SK-N-SH (cell line): ENCODE data around the gene RGS9BP. TPM values are rescaled to one million over a fixed set of nuclear protein-coding genes. Genes with fewer than 3 reads are reported as not detected.
A peak's percentile ranks its signal among the peaks of the same experiment; 100 is the strongest.
"Not testable (repeated sequence)": the region's sequence is repeated elsewhere in the genome, so short reads cannot be mapped to it uniquely, and the experiment has no call there.

Experiments
- CTCF ChIA-PET: fragments of 300-600, 350-600 bp; formaldehyde crosslinking; extraction: SDS; loops from one replicate; lab custom pipeline; 2021; lab: Yijun Ruan, JAX
- POLR2A ChIA-PET: fragments of 350-600 bp; sonication (Branson Sonifier 250); formaldehyde crosslinking; extraction: SDS; loops from one replicate; lab custom pipeline; 2020; ENCODE audit warnings: antibody characterized with exemption, inconsistent platforms; lab: Yijun Ruan, JAX
- DNase-seq: peaks from one replicate; pipeline ENCODE4 v3.0.0; 2012
- H2AFZ ChIP-seq: fragments of 200-600 bp; sonication (generic); 2 replicates; pipeline ENCODE4 v1.8.1; 2016; ENCODE audit warnings: antibody characterized with exemption, mild to moderate bottlenecking, low read depth
- H3F3A ChIP-seq: fragments of 200-600 bp; sonication (generic); replicated peaks from 2 replicates; pipeline ENCODE3; 2016; ENCODE audit warnings: antibody characterized with exemption, mild to moderate bottlenecking; ENCODE audit not compliant: insufficient read depth
- H3K27ac ChIP-seq, 2 experiments: fragments of 200-500 bp in 1 of 2; fragments of 200-600 bp in 1 of 2; sonication (Bioruptor generic) in 1 of 2; sonication (generic), shearing (Covaris generic) in 1 of 2; 2 replicates each; pipeline versions ENCODE4 v1.5.1 to v1.6.1; 2014 to 2016; ENCODE audit warnings: low read depth in 2 of 2, inconsistent platforms in 1 of 2, low read length in 1 of 2, mild to moderate bottlenecking in 1 of 2, mixed read lengths in 1 of 2
- H3K27me3 ChIP-seq: fragments of 200-600 bp; sonication (generic), shearing (Covaris generic); 2 replicates; pipeline ENCODE4 v1.6.1; 2016; ENCODE audit warnings: mixed run types; ENCODE audit not compliant: insufficient read depth
- H3K36me3 ChIP-seq, 2 experiments: fragments of 200-500 bp in 1 of 2; fragments of 200-600 bp in 1 of 2; sonication (Bioruptor generic) in 1 of 2; sonication (generic) in 1 of 2; replicated peaks in 1 of 2; 2 replicates each; pipeline versions ENCODE3 to v1.5.1; 2014 to 2016; ENCODE audit warnings: low read length in 1 of 2, mild to moderate bottlenecking in 1 of 2; ENCODE audit not compliant: insufficient read depth in 2 of 2, control insufficient read depth in 1 of 2
- H3K4me1 ChIP-seq, 2 experiments: fragments of 200-500 bp in 1 of 2; fragments of 200-600 bp in 1 of 2; sonication (Bioruptor generic) in 1 of 2; sonication (generic), shearing (Covaris generic) in 1 of 2; 2 replicates each; pipeline versions ENCODE4 v1.5.1 to v1.6.1; 2014 to 2016; ENCODE audit warnings: low read depth in 1 of 2, low read length in 1 of 2, mixed run types in 1 of 2; ENCODE audit not compliant: insufficient read depth in 2 of 2, control insufficient read depth in 1 of 2
- H3K4me2 ChIP-seq: fragments of 200-600 bp; sonication (generic), shearing (Covaris generic); 2 replicates; pipeline ENCODE4 v1.6.1; 2017; ENCODE audit warnings: mixed run types
- H3K4me3 ChIP-seq, 2 experiments: fragments of 200-500 bp in 1 of 2; fragments of 200-600 bp in 1 of 2; sonication (Bioruptor generic) in 1 of 2; sonication (generic), shearing (Covaris generic) in 1 of 2; 2 replicates each; pipeline versions ENCODE4 v1.5.1 to v1.8.1; 2014 to 2016; ENCODE audit warnings: low read depth in 2 of 2, inconsistent platforms in 1 of 2, low read length in 1 of 2, mild to moderate bottlenecking in 1 of 2, mixed read lengths in 1 of 2, moderate library complexity in 1 of 2
- H3K79me2 ChIP-seq: fragments of 200-600 bp; sonication (generic); 2 replicates; pipeline ENCODE4 v1.8.1; 2017; ENCODE audit warnings: mild to moderate bottlenecking; ENCODE audit not compliant: insufficient read depth
- H3K9ac ChIP-seq: fragments of 200-600 bp; sonication (generic); 2 replicates; pipeline ENCODE4 v1.6.1; 2017; ENCODE audit warnings: mixed run types
- H3K9me2 ChIP-seq: fragments of 200-600 bp; sonication (generic); 2 replicates; pipeline ENCODE4 v1.6.1; 2017; ENCODE audit warnings: mixed run types
- H3K9me3 ChIP-seq: fragments of 200-600 bp; sonication (generic); 2 replicates; pipeline ENCODE4 v1.6.1; 2017; ENCODE audit warnings: mixed run types, mild to moderate bottlenecking, moderate library complexity
- H4K20me1 ChIP-seq: fragments of 200-600 bp; sonication (generic); 2 replicates; pipeline ENCODE4 v1.6.1; 2017; ENCODE audit warnings: mild to moderate bottlenecking, mixed run types; ENCODE audit not compliant: insufficient read depth
- FOXJ3 ChIP-seq: sonication (generic); formaldehyde crosslinking; IDR thresholded peaks from 2 replicates; pipeline ENCODE4 v1.5.1; 2020; ENCODE audit warnings: mild to moderate bottlenecking, missing genetic modification reagents
- MXI1 ChIP-seq: IDR thresholded peaks from 2 replicates; pipeline ENCODE4 v1.6.1; 2012; ENCODE audit warnings: mild to moderate bottlenecking, low read depth, low read length, improper control_type of control experiment
- PBX3 ChIP-seq: IDR thresholded peaks from 2 replicates; pipeline ENCODE4; 2012
- RCOR1 ChIP-seq: fragments of 150-350 bp; IDR thresholded peaks from 2 replicates; pipeline ENCODE4 v1.6.1; 2017; ENCODE audit warnings: antibody characterized with exemption, low read length
- TAF1 ChIP-seq: IDR thresholded peaks from 2 replicates; pipeline ENCODE4 v1.6.1; 2012; ENCODE audit warnings: low read depth, mild to moderate bottlenecking, low read length, moderate library complexity, borderline replicate concordance
- WGBS: methylation state at CpG from one replicate; pipeline ENCODE4 v1.1.6; 2017; ENCODE audit warnings: low lambda C conversion rate; 5-methylcytosine and 5-hydroxymethylcytosine counted together
- polyA plus RNA-seq, 3 experiments: library from polyadenylated mRNA; depleted of rRNA; stranded (reverse); fragments of >200 nt; gene quantifications; 2 replicates each; pipeline ENCODE4 v1.2.3, GENCODE V29; 2012
- TF ChIP-seq, protein P1 (sequence below): IDR thresholded peaks from 2 replicates; pipeline ENCODE4 v1.4.0; 2012; ENCODE audit warnings: low read depth

The RGS9BP gene
- polyA plus RNA-seq, 1 of the 3 experiments (the other 2 are of a cell fraction), result 0.18 TPM

DNA sequence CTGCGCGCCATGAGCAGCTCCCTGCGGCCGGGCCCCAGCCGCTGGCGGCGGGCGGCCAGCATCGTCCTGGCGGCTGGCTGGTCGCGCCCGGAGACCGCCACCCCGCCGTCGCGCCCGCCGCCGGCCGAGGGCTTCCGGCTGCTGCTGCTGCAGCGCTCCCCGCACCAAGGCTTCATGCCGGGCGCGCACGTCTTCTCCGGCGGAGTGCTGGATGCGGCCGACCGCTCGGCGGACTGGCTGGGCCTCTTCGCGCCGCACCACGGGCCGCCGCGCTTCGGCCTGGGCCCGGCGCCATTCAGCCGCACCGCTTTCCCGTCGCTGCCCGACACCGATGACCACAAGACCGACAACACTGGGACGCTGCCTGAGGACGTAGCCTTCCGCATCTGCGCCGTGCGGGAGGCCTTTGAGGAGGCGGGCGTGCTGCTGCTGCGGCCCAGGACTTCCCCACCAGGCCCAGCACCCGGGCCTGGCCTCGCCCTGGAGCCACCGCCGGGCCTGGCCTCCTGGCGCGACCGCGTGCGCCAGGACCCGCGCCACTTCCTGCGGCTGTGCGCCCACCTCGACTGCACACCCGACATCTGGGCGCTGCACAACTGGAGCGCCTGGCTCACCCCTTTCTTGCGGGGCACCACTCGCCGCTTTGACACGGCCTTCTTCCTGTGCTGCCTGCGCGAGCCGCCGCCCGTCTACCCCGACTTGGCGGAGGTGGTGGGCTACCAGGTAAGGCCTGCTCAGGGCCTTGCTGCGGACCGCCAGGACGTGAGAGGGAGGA, 16.5 kb downstream of the RGS9BP start:
- ChIA-PET CTCF (interaction anchor here (0.5 to 1.4 kb wide), 5 partner anchors 9 to 284 kb away, joined by 3 to 8 read pairs (median 3); partner anchors contain the start of gene RGS9BP), POLR2A (interaction anchor here (0.7 to 1.3 kb wide), 4 partner anchors 9 to 111 kb away, joined by 3 to 10 read pairs (median 5); partner anchors contain the start of gene PDCD5)
- H3F3A ChIP-seq, result no peaks in the 10 kb centered on the region
- H3K9me2 ChIP-seq, result no peaks in the 10 kb centered on the region
- peak overlapping the region; percentile 80 to 84 for H3K4me3 ChIP-seq
- WGBS, result 4% methylated on average over 14 of the region's 93 CpGs
- H3K27ac ChIP-seq, result peak overlapping the region; percentile 50 to 86
- H2AFZ ChIP-seq, result peak overlapping the region; percentile 77
- H3K4me1 ChIP-seq, result peaks cover 0 to 16% of the 10 kb centered on the region in 2 experiments; a peak in 3 of 4 replicates
- H3K4me2 ChIP-seq, result peak overlapping the region; percentile 96
- peak; percentile 81 for DNase-seq
- peak overlapping the region; percentile 92 for H3K9ac ChIP-seq
- no peaks in the 10 kb centered on the region for H3K9me3 ChIP-seq
- TF ChIP-seq PBX3 (no peak), MXI1 (peak; percentile 23; the same call in 1 of the 2 replicates), TAF1 (0 out of 2 replicates have a peak, but pooled peaks have one; percentile 14)
- TF ChIP-seq, protein P1, sequence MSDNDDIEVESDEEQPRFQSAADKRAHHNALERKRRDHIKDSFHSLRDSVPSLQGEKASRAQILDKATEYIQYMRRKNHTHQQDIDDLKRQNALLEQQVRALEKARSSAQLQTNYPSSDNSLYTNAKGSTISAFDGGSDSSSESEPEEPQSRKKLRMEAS, result peak; percentile 61
- H3K36me3 ChIP-seq, result peaks cover 11 to 13% of the 10 kb centered on the region in 2 experiments
- no peaks in the 10 kb centered on the region for H3K27me3 ChIP-seq
- peaks cover 17% of the 10 kb centered on the region; the same call in 1 of the 2 replicates for H4K20me1 ChIP-seq
- peaks cover 51% of the 10 kb centered on the region for H3K79me2 ChIP-seq

- Histone ChIP-seq H3K9me2 (no peaks in the 10 kb centered on the region), H3K4me3 (peak overlapping the region; percentile 80 to 84)
- POLR2A ChIA-PET, result no interaction called here
- WGBS, result 22% methylated on average over 7 of the region's 7 CpGs
- 0 out of 2 replicates have a peak, but pooled peaks have one; percentile 3 for TF ChIP-seq MXI1
- no peak for TF ChIP-seq RCOR1
- no peak for TF ChIP-seq FOXJ3 (CRISPR knock-in tag)
- TF ChIP-seq, all 33 proteins: peak for 1
- Histone ChIP-seq H3K79me2 (peaks cover 57% of the 10 kb centered on the region), H3F3A (no peaks in the 10 kb centered on the region), H3K27me3 (no peaks in the 10 kb centered on the region), H3K27ac (peak overlapping the region; percentile 50 to 86), H3K36me3 (peaks cover 14 to 16% of the 10 kb centered on the region in 2 experiments), H3K4me1 (peaks cover 0 to 16% of the 10 kb centered on the region in 2 experiments; a peak in 3 of 4 replicates), H3K9me3 (no peaks in the 10 kb centered on the region), H3K9ac (peak overlapping the region; percentile 92), H3K4me2 (peak overlapping the region; percentile 96), H4K20me1 (peaks cover 22% of the 10 kb centered on the region; the same call in 1 of the 2 replicates), H2AFZ (peak overlapping the region; percentile 77; the same call in 1 of the 2 replicates)
- CTCF ChIA-PET, result no interaction called here
- no peak for DNase-seq
These were observed 17.0 kb downstream of the RGS9BP start for GRCh38 chr19:32692727-32693061.

DNA sequence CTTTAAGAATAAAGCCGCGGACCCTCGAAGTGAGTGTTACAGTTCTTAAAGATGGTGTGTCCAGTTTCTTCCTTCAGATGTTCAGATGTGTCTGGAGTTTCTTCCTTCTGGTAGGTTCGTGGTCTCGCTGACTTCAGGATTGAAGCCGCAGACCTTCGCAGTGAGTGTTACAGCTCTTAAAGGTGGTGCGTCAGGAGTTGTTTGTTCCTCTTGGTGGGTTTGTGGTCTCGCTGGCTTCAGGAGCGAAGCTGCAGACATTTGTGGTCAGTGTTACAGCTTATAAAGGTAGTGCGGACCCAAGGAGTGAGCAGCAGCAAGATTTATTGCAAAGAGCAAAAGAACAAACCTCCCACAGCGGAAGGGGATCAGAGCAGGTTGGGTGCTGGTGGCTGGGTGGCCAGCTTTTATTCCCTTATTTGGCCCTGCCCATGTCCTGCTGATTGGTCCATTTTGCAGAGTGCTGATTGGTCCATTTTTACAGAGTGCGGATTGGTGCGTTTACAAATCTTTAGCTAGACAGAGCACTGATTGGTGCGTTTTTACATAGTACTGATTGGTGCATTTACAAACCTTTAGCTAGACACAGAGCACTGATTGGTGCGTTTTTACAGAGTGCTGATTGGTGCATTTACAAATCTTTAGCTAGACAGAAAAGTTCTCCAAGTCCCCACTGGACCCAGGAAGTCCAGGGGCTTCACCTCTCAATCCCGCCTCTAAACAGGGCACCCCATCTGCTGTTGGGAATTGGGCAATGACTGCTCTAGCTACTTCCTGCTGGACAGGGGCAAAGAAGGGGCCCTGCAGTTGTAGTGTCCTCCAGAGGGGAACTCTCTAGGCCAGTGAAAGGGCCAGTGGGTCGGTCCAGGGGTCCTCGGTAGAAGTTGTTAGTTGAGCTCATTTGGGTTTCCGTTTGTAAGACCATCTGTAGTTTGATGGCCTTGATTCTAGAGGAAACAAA, 17.8 kb downstream of the RGS9BP start:
- not testable (repeated sequence) for H3F3A ChIP-seq, H3K27ac ChIP-seq, DNase-seq, H3K27me3 ChIP-seq, H2AFZ ChIP-seq, H3K9me3 ChIP-seq, H3K9me2 ChIP-seq
- ChIA-PET CTCF (interaction anchor here (0.7 kb wide), 1 partner anchor 24 kb away, joined by 3 read pairs; no protein-coding TSS in a partner anchor), POLR2A (interaction anchor here (0.6 kb wide), 1 partner anchor 18 kb away, joined by 3 read pairs; the partner anchor contains the start of gene ANKRD27)
- Histone ChIP-seq H3K79me2 (peaks cover 64% of the 10 kb centered on the region), H4K20me1 (peaks cover 24% of the 10 kb centered on the region; the same call in 1 of the 2 replicates), H3K4me2 (peak overlapping the region; percentile 96), H3K9ac (peak overlapping the region; percentile 92; the same call in 1 of the 2 replicates), H3K4me1 (peaks cover 0 to 16% of the 10 kb centered on the region in 2 experiments; a peak in 3 of 4 replicates), H3K36me3 (peaks cover 14 to 21% of the 10 kb centered on the region in 2 experiments), H3K4me3 (peak overlapping the region; percentile 80 to 84)
- 96% methylated on average over 20 of the region's 20 CpGs for WGBS

GRCh38 chr19:32694316-32694715, 18.7 kb downstream of the RGS9BP start:
- CTCF ChIA-PET, result not testable (repeated sequence)
- H3K79me2 ChIP-seq, result peaks cover 73% of the 10 kb centered on the region

More at GRCh38 chr19:32694316-32694715, 18.7 kb downstream of the RGS9BP start:
- H3K27me3 ChIP-seq, POLR2A ChIA-PET, H3K9me3 ChIP-seq, DNase-seq, H2AFZ ChIP-seq, H3K9ac ChIP-seq, H3K9me2 ChIP-seq, H3K27ac ChIP-seq, H3F3A ChIP-seq: not testable (repeated sequence)
- H3K4me1 ChIP-seq, result peaks cover 0 to 16% of the 10 kb centered on the region in 2 experiments; a peak in 3 of 4 replicates
- WGBS, result 64% methylated on average over 2 of the region's 2 CpGs
- peak overlapping the region in 1 of 2 experiments; percentile 80; a peak in 3 of 4 replicates for H3K4me3 ChIP-seq
- H3K36me3 ChIP-seq, result peaks cover 19 to 29% of the 10 kb centered on the region in 2 experiments
- peaks cover 24% of the 10 kb centered on the region; the same call in 1 of the 2 replicates for H4K20me1 ChIP-seq
- H3K4me2 ChIP-seq, result peak overlapping the region; percentile 96
